ENCODE results near the gene PIP5K1B.

PIP5K1B gene

GRCh38 chr9:68913054-68913453 is 208.0 kb downstream of the PIP5K1B start:
- DNase-seq (ENCODE audit: low spot score) = no peak

DNA sequence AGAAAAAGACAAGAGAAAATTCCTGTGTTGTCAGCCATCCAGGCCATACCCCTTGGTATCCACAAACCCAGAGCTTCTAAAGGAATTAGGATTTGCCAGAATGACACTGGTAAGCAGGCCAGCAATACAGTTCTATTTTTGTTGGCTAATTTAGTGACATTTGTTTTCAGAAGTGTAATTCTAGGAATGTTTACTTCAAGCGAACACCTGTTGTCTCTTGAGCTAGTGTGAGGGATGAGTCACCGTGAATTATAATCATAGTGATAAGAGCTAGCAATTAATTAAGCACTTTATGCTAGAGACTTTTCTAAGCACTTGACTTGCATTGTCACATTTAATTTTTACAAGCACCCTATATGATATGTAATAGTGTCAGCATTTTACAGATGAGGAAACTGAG is 209.7 kb downstream of the PIP5K1B start:
- no peak for DNase-seq (ENCODE audit: low spot score)

GRCh38 chr9:68919661-68920060 is 214.6 kb downstream of the PIP5K1B start:
- DNase-seq (ENCODE audit: low spot score) = no peak

- no peak for DNase-seq (ENCODE audit: low spot score)
These were observed 215.9 kb downstream of the PIP5K1B start for GRCh38 chr9:68920921-68921320.

GRCh38 chr9:68923480-68923879 is 218.4 kb downstream of the PIP5K1B start:
- no peak for DNase-seq (ENCODE audit: low spot score)

GRCh38 chr9:68925175-68925574 is 220.1 kb downstream of the PIP5K1B start:
- DNase-seq (ENCODE audit: low spot score) = no peak

DNA sequence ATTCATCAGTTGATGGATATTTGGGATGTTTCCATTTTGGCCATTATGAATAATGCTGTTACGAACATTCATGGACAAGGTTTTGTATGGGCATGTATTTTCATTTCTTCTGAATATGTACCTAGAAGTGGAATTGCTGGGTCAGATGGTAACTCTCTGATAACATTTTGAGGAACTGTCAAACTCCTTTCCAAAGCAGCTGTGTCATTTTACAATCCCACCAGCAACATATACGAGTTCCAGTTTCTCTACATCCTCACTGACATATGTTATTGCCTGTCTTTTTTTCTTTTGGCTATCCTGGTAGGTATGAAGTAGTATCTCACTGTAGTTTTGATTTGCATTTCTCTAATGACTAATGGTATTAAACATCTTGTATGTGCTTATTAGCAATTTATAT is 222.1 kb downstream of the PIP5K1B start:
- no peak for DNase-seq (ENCODE audit: low spot score)

- DNase-seq (ENCODE audit: low spot score) = no peak
These were observed 226.8 kb downstream of the PIP5K1B start for GRCh38 chr9:68931821-68932220.

DNA sequence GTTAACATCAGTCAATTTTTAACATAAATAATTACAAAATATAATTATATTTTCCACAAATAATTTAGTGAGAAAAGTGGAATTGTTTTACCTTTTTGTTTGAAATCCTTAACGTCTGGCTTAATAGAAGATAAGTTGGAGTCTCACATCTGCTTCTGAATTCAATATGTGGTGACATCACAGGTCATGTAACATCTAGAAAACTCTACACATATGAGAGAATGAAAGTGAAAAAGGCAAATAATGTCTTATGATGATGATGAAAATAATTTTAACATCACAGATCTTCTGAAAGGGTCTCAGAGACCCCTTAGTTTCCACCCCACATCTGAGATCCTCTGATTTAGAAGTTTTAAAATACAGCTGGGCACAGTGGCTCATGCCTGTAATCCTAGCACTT is 227.4 kb downstream of the PIP5K1B start:
- no peak for DNase-seq (ENCODE audit: low spot score)

DNA sequence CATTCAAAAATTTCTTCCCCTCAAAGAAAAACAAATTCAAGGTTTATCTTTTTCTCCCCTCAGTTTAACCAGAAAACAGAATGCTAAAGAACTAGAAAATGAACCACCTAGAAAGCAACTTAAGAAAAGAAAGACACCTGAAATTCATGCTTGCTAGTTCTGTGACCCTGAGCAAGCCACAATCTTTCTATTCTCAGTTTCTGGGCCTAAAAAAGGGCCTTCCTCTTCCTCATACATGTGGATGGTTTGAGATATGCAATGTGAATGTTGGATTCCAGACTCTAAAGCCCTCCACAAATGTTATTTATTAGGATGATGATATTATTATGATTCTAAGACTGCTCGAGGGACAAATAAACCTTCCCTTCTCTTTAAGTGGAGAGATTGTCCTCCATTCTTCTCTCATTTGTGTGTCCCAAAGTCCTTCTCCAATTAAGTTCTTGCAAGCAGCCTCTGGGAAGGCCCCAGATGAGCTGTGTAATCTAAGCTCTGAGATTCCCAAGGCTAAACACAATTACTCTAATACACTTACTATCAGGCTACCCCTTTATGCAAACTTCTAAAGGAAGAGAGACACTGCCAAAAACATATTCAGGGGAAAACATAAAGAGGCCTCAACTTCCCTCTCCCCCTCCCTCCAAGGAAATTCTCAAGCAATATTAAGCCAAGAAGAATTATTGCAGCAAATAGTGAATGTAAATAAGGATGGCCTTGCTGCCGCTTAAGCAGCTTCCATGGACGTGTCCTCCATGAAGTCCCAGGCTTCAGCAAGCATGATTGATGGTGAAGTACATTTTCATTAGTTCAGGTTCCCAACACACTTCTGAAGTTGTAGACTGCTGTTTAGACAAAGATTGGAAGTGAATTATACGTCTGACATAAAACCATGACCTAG is 228.6 kb downstream of the PIP5K1B start:
- no peak for DNase-seq (ENCODE audit: low spot score)

DNA sequence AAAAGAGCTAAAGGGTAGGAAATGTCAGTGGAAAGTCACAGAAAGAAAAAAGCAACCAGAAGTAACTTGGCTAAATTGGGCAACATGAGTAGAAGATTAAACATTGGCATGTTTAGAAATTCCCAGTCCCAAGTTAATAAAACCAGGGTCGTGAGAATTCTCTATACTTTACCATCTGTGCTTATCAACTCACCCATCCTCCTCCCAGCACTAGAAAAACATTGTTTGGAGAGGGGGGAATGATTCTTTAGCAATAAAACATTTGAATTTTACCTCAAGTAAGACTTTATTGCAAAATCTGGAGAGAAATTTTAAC is 229.2 kb downstream of the PIP5K1B start:
- DNase-seq (ENCODE audit: low spot score) = no peak

DNA sequence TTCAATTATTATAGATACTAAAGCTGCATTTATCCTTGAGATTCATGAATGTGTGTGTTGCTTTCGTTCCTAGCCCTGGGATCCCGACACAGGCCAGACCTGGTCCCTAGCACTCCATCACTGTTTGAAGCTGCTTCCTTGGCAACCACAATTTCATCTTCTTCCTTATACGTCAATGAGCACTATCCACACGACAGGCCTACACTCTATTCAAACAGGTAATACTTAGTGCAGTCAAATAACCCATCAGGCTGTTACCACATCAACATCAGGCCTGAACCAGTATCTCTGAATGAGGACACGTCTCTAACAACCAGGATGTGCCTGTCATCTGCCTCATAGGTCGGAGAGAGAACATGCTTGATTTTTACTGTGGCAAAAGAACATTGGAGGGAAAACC is 235.5 kb downstream of the PIP5K1B start:
- DNase-seq (ENCODE audit: low spot score) = no peak

DNA sequence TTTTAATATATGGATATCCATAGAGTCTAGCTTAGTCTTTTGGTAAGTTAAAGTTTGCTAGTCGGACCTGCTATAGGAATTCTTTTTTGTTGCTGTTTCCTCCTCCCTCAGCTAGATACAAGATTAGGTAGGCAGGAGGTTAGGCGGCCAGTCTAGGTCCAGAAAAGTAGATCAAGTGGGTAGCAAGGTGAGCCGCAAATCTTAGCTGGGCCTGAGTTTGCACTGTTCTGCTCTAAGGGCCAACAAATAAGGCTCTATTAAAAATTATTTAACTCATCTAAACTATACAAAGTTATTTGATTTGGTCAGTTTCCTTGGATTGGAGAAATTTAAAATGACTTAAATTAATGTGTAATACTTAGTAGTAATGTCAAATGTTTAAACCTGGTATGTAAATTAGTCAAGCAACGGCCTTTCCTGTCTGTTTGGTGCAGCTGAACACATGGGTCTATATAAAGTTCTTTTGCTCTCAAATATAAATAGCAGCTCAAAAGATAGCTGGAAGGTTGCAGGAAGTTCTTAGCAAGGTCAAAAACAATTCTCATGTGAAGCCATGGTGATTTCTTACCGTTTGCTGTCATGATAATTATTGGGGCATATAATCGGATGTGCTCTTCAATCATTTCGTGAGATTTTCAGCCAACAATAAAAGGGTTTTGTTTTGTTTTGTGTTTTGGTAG is 236.9 kb downstream of the PIP5K1B start:
- no peak for DNase-seq (ENCODE audit: low spot score)

DNA sequence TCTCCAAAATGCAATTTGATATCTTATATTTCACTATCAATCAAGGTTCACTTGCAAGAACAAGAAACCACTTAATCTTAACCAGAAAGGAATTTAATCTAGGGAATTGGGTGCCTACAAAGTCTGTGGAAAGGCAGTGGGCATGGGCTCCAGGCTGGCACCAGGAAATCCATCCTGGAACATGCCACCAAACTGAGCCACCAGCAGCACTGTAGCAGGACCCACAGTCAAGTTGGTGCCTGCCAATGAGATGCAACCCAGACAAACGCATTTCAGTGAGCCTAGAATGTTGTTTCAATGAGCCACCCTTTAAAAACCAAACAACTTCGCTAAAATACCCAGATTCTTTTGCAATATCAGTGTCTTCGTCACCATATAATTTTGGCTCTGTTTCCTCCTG is 237.8 kb downstream of the PIP5K1B start:
- DNase-seq (ENCODE audit: low spot score) = no peak

GRCh38 chr9:68947015-68947414 is 242.0 kb downstream of the PIP5K1B start:
- DNase-seq (ENCODE audit: low spot score) = peak; percentile 50

- DNase-seq (ENCODE audit: low spot score) = no peak
These were observed 243.0 kb downstream of the PIP5K1B start for GRCh38 chr9:68947842-68948569.

- DNase-seq (ENCODE audit: low spot score) = no peak
These were observed 244.4 kb downstream of the PIP5K1B start for GRCh38 chr9:68949271-68950000.

GRCh38 chr9:68950188-68950587 is 245.1 kb downstream of the PIP5K1B start:
- no peak for DNase-seq (ENCODE audit: low spot score)

DNA sequence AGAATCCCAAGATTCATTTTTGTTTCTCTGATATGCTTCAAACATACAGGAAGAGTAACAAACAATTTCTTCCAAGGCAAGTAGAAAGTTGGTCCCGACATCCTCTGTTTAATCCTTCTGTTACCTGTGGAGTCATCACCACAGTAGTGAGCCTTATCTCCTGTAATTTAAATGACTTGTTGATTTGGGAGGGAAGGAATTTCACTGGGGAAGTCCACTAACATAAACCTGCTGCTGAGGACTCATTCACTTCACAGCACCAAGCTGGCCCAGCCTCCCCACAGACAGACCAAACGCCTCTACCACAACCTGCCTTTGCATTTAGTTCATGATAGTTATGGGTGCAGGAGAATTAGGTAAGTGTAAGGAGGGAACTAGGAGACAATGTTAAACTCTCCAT is 245.6 kb downstream of the PIP5K1B start:
- DNase-seq (ENCODE audit: low spot score) = peak; percentile 22

DNA sequence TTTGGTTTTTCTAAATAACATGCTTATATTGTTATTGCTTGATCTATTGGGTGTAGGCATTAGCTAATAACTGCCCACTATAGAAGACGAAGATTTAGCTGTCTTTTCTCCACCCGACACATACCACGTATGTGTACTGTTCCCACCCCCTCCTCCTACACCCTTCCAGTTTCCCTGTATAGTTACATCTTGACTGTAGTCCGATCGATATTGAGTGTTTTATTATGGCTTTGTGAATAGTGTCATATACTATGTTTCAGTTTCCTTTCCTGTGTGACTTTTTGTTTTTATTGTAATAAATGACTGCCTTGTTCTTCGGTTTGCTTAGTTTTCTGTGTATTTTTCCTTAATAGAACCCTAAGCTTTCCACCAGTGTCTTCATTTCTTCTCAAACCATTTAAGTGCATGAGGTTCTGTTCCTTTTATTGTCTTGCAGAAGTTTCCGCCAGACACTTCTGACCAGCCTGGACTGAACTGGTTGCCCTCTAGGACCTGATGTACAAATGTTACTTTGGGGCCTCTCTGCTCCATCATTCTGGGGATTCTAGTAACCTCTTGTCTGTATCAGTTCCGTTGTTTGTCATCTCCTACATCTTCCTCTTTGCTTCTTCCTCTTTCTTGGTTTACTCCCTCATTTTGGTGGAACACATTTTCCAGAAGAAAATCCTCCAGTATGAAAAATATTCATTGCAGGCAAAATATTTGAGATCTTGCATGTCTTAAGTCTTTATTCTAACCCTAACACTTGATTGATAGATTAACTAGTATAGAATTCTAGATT is 247.0 kb downstream of the PIP5K1B start:
- no peak for DNase-seq (ENCODE audit: low spot score)

DNA sequence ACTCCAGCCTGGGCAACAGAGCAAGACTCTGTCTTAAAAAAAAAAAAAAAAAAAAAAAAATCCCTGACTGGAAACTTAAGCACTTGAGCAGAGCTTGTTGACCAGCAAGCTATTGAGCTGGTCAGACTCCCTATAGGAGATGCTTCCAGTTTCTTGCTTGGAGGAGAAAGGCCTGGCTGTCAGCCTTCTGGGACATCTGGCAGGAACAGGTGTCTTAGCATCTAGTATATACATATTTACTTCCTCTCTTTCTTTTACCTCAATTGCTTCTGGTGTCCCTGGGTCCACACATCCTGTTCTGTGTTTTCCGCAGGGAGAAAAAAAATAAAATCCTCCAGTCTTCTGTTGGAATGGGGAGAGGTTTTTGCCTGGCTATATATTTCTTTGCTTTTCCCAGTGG is 248.7 kb downstream of the PIP5K1B start:
- no peak for DNase-seq (ENCODE audit: low spot score)

- no peak for DNase-seq (ENCODE audit: low spot score)
These were observed 250.3 kb downstream of the PIP5K1B start for GRCh38 chr9:68955330-68955729.

All from iPS-NIHi11 (cell line).